HG03460 (cell line): Measurements from ENCODE around the gene KLHDC9.

ENCODE experiments used
- ATAC-seq: cut with Tn5 transposase; IDR thresholded peaks from one replicate; pipeline ENCODE4 v1.9.1; 2021; ENCODE audit not compliant: unreplicated experiment

Gene KLHDC9

GRCh38 chr1:161131523-161132409 lies 33.6 kb downstream of the KLHDC9 start:
- ATAC-seq = peak; percentile 5

- ATAC-seq = peak; percentile 94
These were observed 34.5 kb downstream of the KLHDC9 start, which contains the start of gene DEDD for GRCh38 chr1:161132410-161133219. DEDD (minus strand) TSS chr1:161132667; CDS start chr1:161124462, 8,205 bp downstream.

GRCh38 chr1:161133220-161133740 lies 35.1 kb downstream of the KLHDC9 start:
- no peak for ATAC-seq

- ATAC-seq = no peak
These were observed 39.7 kb downstream of the KLHDC9 start for GRCh38 chr1:161137881-161138280.

GRCh38 chr1:161138431-161138830 lies 40.3 kb downstream of the KLHDC9 start:
- ATAC-seq = no peak

- ATAC-seq = no peak
These were observed 41.6 kb downstream of the KLHDC9 start for GRCh38 chr1:161139766-161140165.

GRCh38 chr1:161140755-161141400 lies 42.7 kb downstream of the KLHDC9 start:
- ATAC-seq = no peak

- no peak for ATAC-seq
These were observed 47.7 kb downstream of the KLHDC9 start for GRCh38 chr1:161145832-161146231.
